GM19328 (cell line): ENCODE measurements around the gene TSPEAR.
"Not testable (repeated sequence)": the region's sequence is repeated elsewhere in the genome, so short reads cannot be mapped to it uniquely, and the experiment has no call there.

Experiments used
- ATAC-seq: cut with Tn5 transposase; IDR thresholded peaks from one replicate; pipeline ENCODE4 v1.9.1; 2021; ENCODE audit warnings: mild to moderate bottlenecking, moderate library complexity; ENCODE audit not compliant: unreplicated experiment

TSPEAR gene

GRCh38 chr21:44636209-44637017, 75.0 kb downstream of the TSPEAR start:
- ATAC-seq, result no peak

GRCh38 chr21:44632067-44632466, 79.3 kb downstream of the TSPEAR start:
- ATAC-seq, result no peak

- no peak for ATAC-seq
Measured at GRCh38 chr21:44630440-44630839, 80.9 kb downstream of the TSPEAR start.

GRCh38 chr21:44628707-44629391, 82.5 kb downstream of the TSPEAR start:
- ATAC-seq, result no peak

- ATAC-seq, result not testable (repeated sequence)
Measured at GRCh38 chr21:44627831-44628233, 83.5 kb downstream of the TSPEAR start.

- not testable (repeated sequence) for ATAC-seq
Measured at GRCh38 chr21:44627181-44627822, 84.1 kb downstream of the TSPEAR start.

GRCh38 chr21:44626673-44627143, 84.7 kb downstream of the TSPEAR start, which contains the start of gene KRTAP10-9:
TSS of gene KRTAP10-9 (plus strand) at chr21:44627093. CDS start at chr21:44627172, 79 bp downstream.
- no peak for ATAC-seq

GRCh38 chr21:44626262-44626661, 85.1 kb downstream of the TSPEAR start:
- no peak for ATAC-seq

- ATAC-seq, result no peak
Measured at GRCh38 chr21:44625756-44626155, 85.6 kb downstream of the TSPEAR start.

GRCh38 chr21:44623575-44623974, 87.8 kb downstream of the TSPEAR start:
- no peak for ATAC-seq

- ATAC-seq, result no peak
Measured at GRCh38 chr21:44619886-44620285, 91.5 kb downstream of the TSPEAR start.

GRCh38 chr21:44618909-44619308, 92.5 kb downstream of the TSPEAR start:
- ATAC-seq, result no peak

GRCh38 chr21:44618504-44618903, 92.9 kb downstream of the TSPEAR start:
- ATAC-seq, result no peak

- no peak for ATAC-seq
Measured at GRCh38 chr21:44617071-44617501, 94.3 kb downstream of the TSPEAR start.

GRCh38 chr21:44616591-44616926, 94.8 kb downstream of the TSPEAR start:
- no peak for ATAC-seq

GRCh38 chr21:44615911-44616590, 95.3 kb downstream of the TSPEAR start:
- ATAC-seq, result no peak

- no peak for ATAC-seq
Measured at GRCh38 chr21:44615466-44615865, 95.9 kb downstream of the TSPEAR start.

- no peak for ATAC-seq
Measured at GRCh38 chr21:44614961-44615391, 96.4 kb downstream of the TSPEAR start.

GRCh38 chr21:44614161-44614631, 97.2 kb downstream of the TSPEAR start:
- no peak for ATAC-seq

- no peak for ATAC-seq
Measured at GRCh38 chr21:44613386-44614155, 97.8 kb downstream of the TSPEAR start.
